ENCODE data around the gene DES. TPM values are rescaled to one million over a fixed set of nuclear protein-coding genes. Genes with fewer than 3 reads are reported as not detected.
"Not testable (repeated sequence)": the region's sequence is repeated elsewhere in the genome, so short reads cannot be mapped to it uniquely, and the experiment has no call there.

DES gene
- total RNA-seq, 1 donor from 2014 or later: not detected

DNA sequence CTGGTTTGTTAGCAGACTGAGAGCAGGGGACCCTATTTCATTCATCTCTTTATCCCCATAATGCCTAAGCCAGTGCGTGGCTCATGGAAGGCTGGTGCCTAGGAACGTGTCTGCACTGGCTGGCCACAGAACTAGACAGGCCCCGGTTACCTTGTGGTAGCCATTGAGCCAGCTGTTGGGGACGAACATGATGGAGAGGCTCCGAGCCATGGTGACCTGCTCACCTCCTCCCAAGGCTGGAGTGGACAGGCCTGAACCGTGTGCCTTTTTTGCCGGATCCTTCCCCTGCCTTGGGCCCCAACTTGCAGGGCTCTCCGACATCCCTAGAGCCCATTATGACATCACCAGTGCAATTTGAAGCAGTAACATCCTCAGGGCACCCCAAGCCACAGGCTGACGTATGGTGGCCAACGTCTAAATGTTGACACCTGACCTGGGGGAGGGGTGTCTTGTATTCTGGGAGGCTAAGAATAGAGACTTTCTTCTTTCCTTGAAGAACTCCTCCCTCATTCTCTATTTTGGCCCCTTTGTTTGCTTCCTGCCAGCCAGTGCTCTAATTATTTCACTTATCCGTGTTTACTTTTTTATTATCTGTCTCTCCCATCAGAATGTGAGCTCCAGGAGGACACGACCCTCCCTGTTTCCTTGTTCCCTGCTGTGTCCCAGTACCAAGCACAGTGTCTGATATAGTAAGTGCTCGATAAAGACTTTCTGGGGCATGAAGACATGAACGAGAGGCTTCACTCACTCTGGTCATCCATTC lies 18.3 kb upstream of the DES start:
- DNase-seq (ENCODE audit: low read depth, low spot score): no peak

DNA sequence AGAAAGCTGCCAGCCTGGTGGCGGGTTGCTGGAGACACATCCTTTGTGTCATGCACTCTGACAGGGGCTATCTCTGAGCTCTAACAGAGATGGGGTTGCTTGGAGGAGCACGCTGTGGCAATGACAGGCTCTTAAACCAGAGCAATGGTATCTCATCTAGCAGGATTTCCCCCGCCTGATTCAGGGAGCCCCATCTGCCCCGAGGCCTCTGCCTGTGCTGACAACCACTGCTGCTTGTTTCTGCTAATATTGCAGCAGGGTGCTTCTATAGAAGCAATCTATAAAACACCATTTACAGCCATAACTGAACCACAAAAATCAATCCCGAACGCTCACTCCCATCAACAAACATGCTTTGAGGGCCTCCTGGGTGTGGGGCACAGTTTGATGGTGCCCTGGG lies 17.6 kb upstream of the DES start:
- DNase-seq (ENCODE audit: low read depth, low spot score): no peak

DNA sequence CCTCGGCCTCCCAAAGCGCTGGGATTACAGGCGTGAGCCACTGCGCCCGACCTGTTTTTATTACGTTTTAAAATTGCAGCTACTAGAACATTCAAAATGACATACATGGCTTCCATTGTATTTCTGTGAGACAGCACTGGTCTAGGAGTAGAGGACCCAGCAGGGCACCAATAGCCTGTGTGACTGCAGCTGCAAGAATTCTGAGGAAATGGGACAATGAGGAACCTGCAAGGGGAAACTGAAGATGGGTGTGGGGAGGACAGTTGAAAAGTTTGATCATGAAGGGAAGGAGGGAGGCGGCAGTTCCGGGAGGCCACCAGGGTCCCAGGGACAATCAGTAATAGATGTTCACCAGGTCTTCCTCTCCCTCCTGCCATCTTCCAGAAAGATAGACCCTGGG lies 16.6 kb upstream of the DES start:
- DNase-seq (ENCODE audit: low read depth, low spot score): no peak

- peak; percentile 36 for DNase-seq (ENCODE audit: low read depth, low spot score)
These were observed 15.3 kb upstream of the DES start for GRCh38 chr2:219402665-219403515.

GRCh38 chr2:219403861-219404260 lies 14.3 kb upstream of the DES start:
- no peak for DNase-seq (ENCODE audit: low read depth, low spot score)

DNA sequence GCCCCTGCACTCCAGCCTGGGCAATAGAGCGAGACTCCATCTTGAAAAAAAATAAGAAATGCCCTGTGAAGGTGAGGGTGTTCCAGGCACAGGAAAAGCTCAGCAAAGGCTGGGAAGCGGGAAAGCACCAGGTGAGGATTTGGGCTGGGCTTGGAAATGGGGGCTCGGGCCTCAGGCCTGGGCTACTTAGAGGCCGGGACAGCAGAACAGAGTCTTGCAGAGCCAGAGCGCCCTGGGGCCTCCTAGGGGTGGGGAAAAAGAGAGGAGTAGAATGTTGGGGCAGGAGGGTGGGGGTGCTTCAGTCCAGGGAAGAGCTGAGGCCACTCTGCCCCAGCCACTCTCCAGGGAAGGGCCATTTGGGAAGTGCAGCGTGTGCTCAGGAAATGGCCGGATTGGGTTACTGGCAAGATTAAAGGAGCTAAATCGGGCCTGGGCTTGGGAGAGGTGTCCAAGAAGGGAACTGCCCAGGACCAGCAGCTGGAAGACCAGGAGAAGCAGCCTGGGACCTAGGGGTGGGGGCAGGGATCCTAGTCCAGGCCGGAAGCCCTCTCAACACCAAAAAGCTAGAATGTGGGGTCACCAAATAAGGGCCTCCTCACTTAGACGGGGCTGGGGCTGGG lies 13.8 kb upstream of the DES start:
- no peak for DNase-seq (ENCODE audit: low read depth, low spot score)

DNA sequence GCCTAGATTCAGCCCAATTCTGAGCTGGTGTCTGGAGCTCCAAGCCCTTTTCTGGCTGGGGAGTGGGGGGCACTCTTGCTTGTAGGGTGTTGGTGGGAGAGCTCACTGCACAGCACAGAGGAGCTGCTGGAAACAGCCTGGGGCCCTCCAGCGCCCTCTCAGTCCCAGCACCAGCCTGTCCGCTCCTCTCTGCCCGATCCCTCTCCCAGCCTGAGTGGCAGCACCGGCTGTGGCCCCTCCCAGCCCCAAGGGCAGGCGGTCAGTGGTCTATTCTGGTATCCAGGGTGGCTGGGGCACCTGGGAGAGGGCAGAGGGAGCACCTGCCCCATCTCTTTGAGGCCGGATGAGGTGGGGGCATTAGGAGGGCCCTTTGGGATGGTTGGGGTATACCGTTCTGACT lies 13.2 kb upstream of the DES start:
- DNase-seq (ENCODE audit: low read depth, low spot score): no peak

DNA sequence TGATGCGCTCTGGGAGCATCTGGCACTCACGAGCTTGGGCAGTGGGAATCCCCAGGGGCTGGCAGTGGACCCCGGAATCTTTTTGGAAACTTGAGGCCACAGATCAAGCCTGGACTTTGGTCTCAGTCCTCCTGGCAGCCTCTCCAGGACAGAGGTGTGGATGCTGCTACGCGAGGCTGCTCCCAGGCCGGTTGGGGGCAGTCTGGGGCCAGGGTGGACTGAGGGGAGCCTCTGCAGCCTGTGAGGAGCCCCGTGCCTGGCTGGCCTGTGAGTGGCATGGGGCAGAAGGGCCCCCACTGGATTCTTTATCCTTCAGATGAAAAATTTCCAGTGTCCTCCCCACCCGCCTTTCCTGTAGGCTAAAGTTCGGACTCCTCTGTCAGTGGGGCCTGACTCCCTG lies 12.7 kb upstream of the DES start:
- no peak for DNase-seq (ENCODE audit: low read depth, low spot score)

DNA sequence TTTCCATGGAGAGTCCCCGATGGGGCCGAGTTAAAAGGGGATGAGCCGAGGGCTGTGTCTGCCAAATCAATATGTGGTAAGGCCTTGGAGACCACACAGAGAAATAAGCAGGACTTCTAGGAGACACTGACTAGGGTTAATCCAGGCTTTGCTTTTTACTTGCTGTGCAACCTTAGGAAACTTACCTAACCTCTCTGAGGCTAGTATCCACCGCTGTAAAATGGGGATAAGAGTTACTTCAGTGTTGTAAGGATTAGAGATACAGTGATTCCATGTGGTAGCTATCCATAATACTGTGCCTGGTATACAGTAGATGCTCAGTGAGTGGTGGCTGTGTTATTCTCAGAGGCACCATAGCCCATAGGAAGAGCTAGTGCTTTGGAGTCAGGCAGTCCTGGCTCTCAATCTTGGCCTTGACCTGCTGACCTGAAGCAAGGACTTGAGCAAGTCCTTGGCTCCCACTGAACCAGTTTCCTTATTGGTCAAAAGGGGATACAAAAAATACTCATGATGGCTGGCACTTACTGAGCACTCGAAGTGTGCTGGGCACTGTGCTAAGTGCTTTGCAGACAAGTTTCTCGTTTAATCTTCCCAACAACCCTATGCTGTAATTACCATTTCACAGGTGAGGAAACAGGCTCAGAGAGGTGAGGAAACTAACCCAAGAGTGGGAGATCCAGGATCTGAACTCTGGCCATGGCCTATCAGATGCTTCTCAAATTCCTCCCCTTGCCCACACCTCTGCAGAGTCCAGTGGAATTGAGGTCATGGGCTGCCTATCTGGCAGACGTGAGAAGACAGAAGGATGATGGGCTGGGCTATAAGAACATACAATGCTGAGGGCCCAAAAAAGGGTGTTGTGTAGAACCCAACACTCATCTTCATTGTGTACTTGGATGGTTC lies 12.0 kb upstream of the DES start:
- no peak for DNase-seq (ENCODE audit: low read depth, low spot score)

GRCh38 chr2:219406861-219407230 lies 11.3 kb upstream of the DES start:
- no peak for DNase-seq (ENCODE audit: low read depth, low spot score)

GRCh38 chr2:219407343-219407742 lies 10.8 kb upstream of the DES start:
- not testable (repeated sequence) for DNase-seq (ENCODE audit: low read depth, low spot score)

DNA sequence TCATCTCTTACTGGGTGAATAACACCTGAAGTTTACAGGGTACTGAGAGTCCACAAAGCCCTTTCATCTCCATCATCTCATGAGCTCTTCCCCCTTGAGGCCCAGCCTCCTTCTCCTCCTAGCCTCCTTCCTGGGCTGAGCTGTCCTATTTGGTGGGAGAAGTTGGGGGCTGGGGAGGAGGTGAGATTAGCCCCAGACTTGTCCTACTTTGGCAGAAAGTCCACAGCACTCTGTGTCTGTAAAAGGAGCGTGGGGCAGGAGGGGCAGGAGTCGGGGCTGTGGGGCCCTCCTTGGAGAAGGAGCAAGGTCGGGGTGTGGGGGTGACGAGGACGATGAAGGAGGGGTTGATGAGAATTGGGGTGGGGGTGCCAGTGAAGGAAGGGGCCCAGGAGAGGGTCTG lies 10.0 kb upstream of the DES start:
- DNase-seq (ENCODE audit: low read depth, low spot score): no peak

DNA sequence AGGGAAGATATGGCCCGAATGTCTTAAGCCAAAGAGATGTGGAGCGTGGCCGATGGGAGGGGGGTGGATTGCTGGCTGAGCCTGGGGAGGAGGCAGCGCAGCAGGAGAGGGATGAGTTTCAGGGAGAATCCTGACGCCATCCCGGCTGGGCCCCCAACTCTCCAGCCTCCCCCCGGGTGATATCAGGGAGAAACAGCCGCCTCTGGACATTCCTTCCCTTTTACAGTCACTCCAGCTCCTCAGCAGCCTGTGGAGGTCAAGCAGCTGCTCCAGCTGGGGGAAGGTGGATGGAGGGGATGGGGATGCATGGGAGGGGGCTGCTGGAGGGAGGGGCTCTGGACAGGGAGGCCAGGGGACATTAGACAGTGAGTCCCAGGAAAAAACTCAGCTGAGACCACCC lies 9.5 kb upstream of the DES start:
- DNase-seq (ENCODE audit: low read depth, low spot score): no peak

DNA sequence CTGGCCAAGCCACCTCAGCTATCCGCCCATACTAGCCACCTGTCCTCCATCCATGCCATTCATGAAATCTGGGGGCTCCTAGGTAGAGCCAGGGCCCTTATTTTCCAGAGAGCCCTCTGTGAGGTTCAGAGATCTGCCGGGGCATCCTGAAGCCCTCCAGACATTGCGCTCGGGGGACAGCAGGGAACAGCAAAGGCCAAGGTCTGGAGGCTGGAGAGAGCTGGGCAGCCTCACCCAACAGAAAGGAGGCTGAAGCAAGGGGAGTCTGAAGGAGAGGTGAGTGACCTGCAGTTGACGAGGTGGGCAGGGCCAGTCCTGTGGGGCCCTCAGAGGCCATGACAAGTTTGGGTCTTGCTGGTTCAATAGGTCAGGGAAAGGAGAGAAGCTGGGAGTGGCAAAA lies 8.6 kb upstream of the DES start:
- DNase-seq (ENCODE audit: low read depth, low spot score): no peak

- DNase-seq (ENCODE audit: low read depth, low spot score): no peak
These were observed 7.8 kb upstream of the DES start for GRCh38 chr2:219410390-219410789.

DNA sequence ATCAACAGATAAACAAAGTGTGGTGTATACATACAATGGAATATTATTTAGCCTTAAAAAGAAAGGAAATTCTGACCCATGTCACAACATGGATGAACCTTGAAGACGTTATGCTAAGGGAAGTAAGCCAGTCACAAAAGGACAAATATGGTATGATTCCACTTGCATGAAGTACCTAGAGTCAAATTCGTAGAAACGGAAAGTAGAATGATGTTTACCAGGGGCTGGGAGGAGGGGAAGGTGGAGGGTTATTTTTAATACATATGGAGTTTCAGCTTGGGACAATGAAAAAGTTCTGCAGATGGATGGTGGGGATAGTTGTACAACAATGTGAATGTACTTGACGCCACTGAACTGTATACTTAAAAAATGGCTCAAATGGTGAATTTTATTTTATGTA lies 3.3 kb upstream of the DES start:
- no peak for DNase-seq (ENCODE audit: low read depth, low spot score)

- no peak for DNase-seq (ENCODE audit: low read depth, low spot score)
These were observed 2.5 kb upstream of the DES start for GRCh38 chr2:219415580-219416234.

- DNase-seq (ENCODE audit: low read depth, low spot score): no peak
These were observed 2.0 kb upstream of the DES start for GRCh38 chr2:219416235-219416602.

GRCh38 chr2:219416938-219417337 lies 1.2 kb upstream of the DES start:
- DNase-seq (ENCODE audit: low read depth, low spot score): no peak

DNA sequence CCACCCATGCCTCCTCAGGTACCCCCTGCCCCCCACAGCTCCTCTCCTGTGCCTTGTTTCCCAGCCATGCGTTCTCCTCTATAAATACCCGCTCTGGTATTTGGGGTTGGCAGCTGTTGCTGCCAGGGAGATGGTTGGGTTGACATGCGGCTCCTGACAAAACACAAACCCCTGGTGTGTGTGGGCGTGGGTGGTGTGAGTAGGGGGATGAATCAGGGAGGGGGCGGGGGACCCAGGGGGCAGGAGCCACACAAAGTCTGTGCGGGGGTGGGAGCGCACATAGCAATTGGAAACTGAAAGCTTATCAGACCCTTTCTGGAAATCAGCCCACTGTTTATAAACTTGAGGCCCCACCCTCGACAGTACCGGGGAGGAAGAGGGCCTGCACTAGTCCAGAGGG lies 803 bp upstream of the DES start:
- DNase-seq (ENCODE audit: low read depth, low spot score): no peak

DNA sequence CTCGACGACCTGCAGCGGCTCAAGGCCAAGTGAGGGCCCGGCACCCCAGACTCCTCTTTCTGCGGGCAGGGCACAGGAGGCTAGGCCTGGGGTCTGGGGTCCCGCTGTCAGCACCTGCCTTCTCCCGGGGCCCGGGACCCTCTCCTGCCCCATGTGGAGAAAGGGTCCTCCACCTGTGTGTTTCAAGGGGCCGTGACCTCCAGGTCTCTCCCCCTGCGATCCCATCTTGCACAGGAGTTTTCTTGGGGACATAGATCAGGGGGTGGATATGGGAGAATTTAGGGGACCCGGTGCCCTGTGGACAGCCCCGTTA lies 791 bp downstream of the DES start:
- DNase-seq (ENCODE audit: low read depth, low spot score): no peak
